GM23248 (cell line): ENCODE data around the gene CACUL1. TPM values are rescaled to one million over a fixed set of nuclear protein-coding genes. Genes with fewer than 3 reads are reported as not detected.
A peak's percentile ranks its signal among the peaks of the same experiment; 100 is the strongest.

ENCODE experiments used
- DNase-seq: peaks from one replicate; pipeline ENCODE4 v3.0.0-alpha.2; 2015
- H2AFZ ChIP-seq: fragments of 200-600 bp; sonication (generic); 2 replicates; pipeline ENCODE4 v1.6.1; 2016; ENCODE audit warnings: antibody characterized with exemption
- H3F3A ChIP-seq: fragments of 200-600 bp; sonication (generic); 2 replicates; pipeline ENCODE4 v1.6.1; 2016; ENCODE audit warnings: mild to moderate bottlenecking, antibody characterized with exemption, mixed run types; ENCODE audit not compliant: insufficient read depth
- H3K27ac ChIP-seq: fragments of 200-600 bp; sonication (generic); 2 replicates; pipeline ENCODE4 v1.5.1; 2016; ENCODE audit warnings: mild to moderate bottlenecking
- H3K27me3 ChIP-seq: fragments of 200-600 bp; sonication (generic); replicated peaks from 2 replicates; pipeline ENCODE4 v1.6.1; 2016; ENCODE audit warnings: mild to moderate bottlenecking; ENCODE audit not compliant: insufficient read depth
- H3K36me3 ChIP-seq: fragments of 200-600 bp; sonication (generic); 2 replicates; pipeline ENCODE4 v1.6.1; 2016; ENCODE audit warnings: low read depth, mild to moderate bottlenecking
- H3K4me1 ChIP-seq: fragments of 200-600 bp; sonication (generic); 2 replicates; pipeline ENCODE4 v1.6.1; 2016; ENCODE audit warnings: mild to moderate bottlenecking; ENCODE audit not compliant: insufficient read depth
- H3K4me2 ChIP-seq: fragments of 200-600 bp; sonication (generic); one replicate; pipeline ENCODE4 v1.6.1; 2016; ENCODE audit warnings: mild to moderate bottlenecking; ENCODE audit not compliant: unreplicated experiment
- H3K4me3 ChIP-seq: fragments of 200-600 bp; sonication (generic); 2 replicates; pipeline ENCODE4 v1.5.1; 2016; ENCODE audit warnings: mild to moderate bottlenecking
- H3K79me2 ChIP-seq: fragments of 200-600 bp; sonication (generic); 2 replicates; pipeline ENCODE4 v1.6.1; 2016; ENCODE audit warnings: mild to moderate bottlenecking; ENCODE audit not compliant: insufficient read depth
- H3K9ac ChIP-seq: fragments of 200-600 bp; sonication (generic); 2 replicates; pipeline ENCODE4 v1.6.1; 2016; ENCODE audit warnings: mild to moderate bottlenecking
- H3K9me2 ChIP-seq: fragments of 200-600 bp; sonication (generic); 2 replicates; pipeline ENCODE4 v1.6.1; 2016; ENCODE audit warnings: mixed run types, mild to moderate bottlenecking, moderate library complexity; ENCODE audit not compliant: insufficient read depth
- H3K9me3 ChIP-seq: fragments of 200-600 bp; sonication (generic); one replicate; pipeline ENCODE4 v1.6.1; 2017; ENCODE audit warnings: low read depth
- H4K20me1 ChIP-seq: fragments of 200-600 bp; sonication (generic); 2 replicates; pipeline ENCODE4 v1.6.0; 2016; ENCODE audit not compliant: insufficient read depth
- EZH2 ChIP-seq: fragments of 200-600 bp; sonication (generic); IDR thresholded peaks from 2 replicates; pipeline ENCODE4 v1.6.1; 2018; ENCODE audit warnings: antibody characterized with exemption, mild to moderate bottlenecking; ENCODE audit not compliant: insufficient read depth, poor library complexity, severe bottlenecking
- EZH2phosphoT487 ChIP-seq: fragments of 200-600 bp; sonication (generic); IDR thresholded peaks from 2 replicates; pipeline ENCODE4 v1.6.1; 2018; ENCODE audit warnings: antibody characterized with exemption, moderate library complexity, mild to moderate bottlenecking, low read depth; ENCODE audit not compliant: insufficient read depth
- WGBS, 2 experiments: methylation state at CpG; one replicate each; pipeline ENCODE4 v1.1.6; 2015 to 2017; ENCODE audit warnings: low lambda C conversion rate in 2 of 2, low coverage in 1 of 2; ENCODE audit errors: missing lambda C conversion rate in 2 of 2; 5-methylcytosine and 5-hydroxymethylcytosine counted together
- in situ Hi-C: fragments of 300-500 bp; cut with MboI; formaldehyde crosslinking; loops from 2 replicates; pipeline ENCODE4 v1.15.0; 2020
- polyA plus RNA-seq: library from polyadenylated mRNA; unstranded; fragments of >200 nt; fragmentation: Nextera tagmentation; extraction: Ambion mirVana; gene quantifications from 2 replicates; pipeline ENCODE4 v1.2.1, GENCODE V29; 2016
- total RNA-seq: library from RNA; depleted of rRNA; stranded (reverse); fragments of >200 nt; shearing (Covaris generic); gene quantifications from 2 replicates; pipeline ENCODE4 v1.2.3, GENCODE V29; 2014

The CACUL1 gene
- total and polyA plus RNA-seq, 2 experiments from 2014 or later: 14.8 to 27.1 TPM

- no peaks in the 10 kb centered on the region for H3K9me2 ChIP-seq
- H3K36me3 ChIP-seq: no peaks in the 10 kb centered on the region
- H3K27me3 ChIP-seq: 0 out of 2 replicates have a peak, but pooled peaks cover 9% of the 10 kb centered on the region
- DNase-seq: no peak
- H3K9ac ChIP-seq: no peak overlapping the region
- H3F3A ChIP-seq: no peaks in the 10 kb centered on the region
- H3K4me3 ChIP-seq: no peak overlapping the region
- no peak overlapping the region; the same call in 1 of the 2 replicates for H2AFZ ChIP-seq
- in situ Hi-C loops: no loop called here
- H4K20me1 ChIP-seq: no peaks in the 10 kb centered on the region
- no peaks in the 10 kb centered on the region for H3K9me3 ChIP-seq
- no peak overlapping the region for H3K27ac ChIP-seq
- TF ChIP-seq EZH2phosphoT487 (no peak), EZH2 (no peak)
- peaks cover 13% of the 10 kb centered on the region for H3K79me2 ChIP-seq
- H3K4me2 ChIP-seq: no peak overlapping the region
- 88 to 100% methylated on average over 1 of the region's 1 CpG for WGBS, 2 experiments
- H3K4me1 ChIP-seq: no peaks in the 10 kb centered on the region
These were observed 3.7 kb upstream of the CACUL1 start for GRCh38 chr10:118758449-118758848.

- Histone ChIP-seq H3K27ac (peak overlapping the region; percentile 62), H3K27me3 (no peaks in the 10 kb centered on the region), H3K9ac (peak overlapping the region; percentile 88), H3K9me2 (no peaks in the 10 kb centered on the region), H3K9me3 (no peaks in the 10 kb centered on the region), H3K4me3 (peak overlapping the region; percentile 94), H3F3A (0 out of 2 replicates have a peak, but pooled peaks cover 9% of the 10 kb centered on the region), H3K4me1 (peaks cover 19% of the 10 kb centered on the region), H4K20me1 (0 out of 2 replicates have a peak, but pooled peaks cover 4% of the 10 kb centered on the region), H3K36me3 (no peaks in the 10 kb centered on the region), H3K4me2 (peak overlapping the region; percentile 97), H3K79me2 (peaks cover 56% of the 10 kb centered on the region), H2AFZ (peak overlapping the region; percentile 94)
- DNase-seq: peak; percentile 63
- in situ Hi-C loops: no loop called here
- TF ChIP-seq EZH2phosphoT487: no peak
- no peak for TF ChIP-seq EZH2
- 1 to 5% methylated on average over 7 to 22 of the region's 22 CpGs for WGBS, 2 experiments
These were observed 578 bp downstream of the CACUL1 start for GRCh38 chr10:118754229-118754555.

GRCh38 chr10:118753331-118754228 lies 1.2 kb downstream of the CACUL1 start:
- in situ Hi-C loops: no loop called here
- 0 out of 2 replicates have a peak, but pooled peaks cover 9% of the 10 kb centered on the region for H3F3A ChIP-seq
- H2AFZ ChIP-seq: peak overlapping the region; percentile 94
- H3K36me3 ChIP-seq: no peaks in the 10 kb centered on the region
- H3K4me3 ChIP-seq: peak overlapping the region; percentile 94
- peak; percentile 48 for DNase-seq
- peaks cover 19% of the 10 kb centered on the region for H3K4me1 ChIP-seq
- peak overlapping the region; percentile 62 for H3K27ac ChIP-seq
- no peaks in the 10 kb centered on the region for H3K9me3 ChIP-seq
- H3K9ac ChIP-seq: peak overlapping the region; percentile 88
- TF ChIP-seq EZH2phosphoT487 (no peak), EZH2 (no peak)
- 1% methylated on average over 17 of the region's 17 CpGs for WGBS, 2 experiments
- H3K9me2 ChIP-seq: no peaks in the 10 kb centered on the region
- H3K79me2 ChIP-seq: peaks cover 62% of the 10 kb centered on the region
- H4K20me1 ChIP-seq: 0 out of 2 replicates have a peak, but pooled peaks cover 4% of the 10 kb centered on the region
- no peaks in the 10 kb centered on the region for H3K27me3 ChIP-seq
- peak overlapping the region; percentile 97 for H3K4me2 ChIP-seq

GRCh38 chr10:118752409-118752808 lies 2.4 kb downstream of the CACUL1 start:
- in situ Hi-C loops: no loop called here
- 78 to 84% methylated on average over 3 of the region's 3 CpGs for WGBS, 2 experiments
- Histone ChIP-seq H3K4me2 (peak overlapping the region; percentile 97), H3K9ac (peak overlapping the region; percentile 88), H3K79me2 (peaks cover 73% of the 10 kb centered on the region), H2AFZ (no peak overlapping the region), H4K20me1 (0 out of 2 replicates have a peak, but pooled peaks cover 4% of the 10 kb centered on the region), H3K4me1 (peaks cover 19% of the 10 kb centered on the region), H3K9me3 (no peaks in the 10 kb centered on the region), H3K27me3 (no peaks in the 10 kb centered on the region), H3K27ac (no peak overlapping the region), H3K4me3 (peak overlapping the region; percentile 94), H3K9me2 (no peaks in the 10 kb centered on the region), H3F3A (0 out of 2 replicates have a peak, but pooled peaks cover 9% of the 10 kb centered on the region), H3K36me3 (no peaks in the 10 kb centered on the region)
- DNase-seq: no peak
- TF ChIP-seq EZH2phosphoT487 (no peak), EZH2 (no peak)
